DND-41 (cell line): ENCODE data around the gene SULT1C3.

Experiments
- ATAC-seq: fragments of 200-7000 bp; cut with Tn5 transposase; 3 replicates; pipeline ENCODE4 v1.9.1; 2021; ENCODE audit warnings: low read depth; ENCODE audit not compliant: insufficient read depth
- DNase-seq: peaks from one replicate; pipeline ENCODE4 v3.0.0-alpha.2; 2020
- H2AFZ ChIP-seq: 2 replicates; pipeline ENCODE4 v1.6.0; 2012; ENCODE audit warnings: low read depth, low read length
- H3K27ac ChIP-seq: 2 replicates; pipeline ENCODE4 v1.5.1; 2012; ENCODE audit warnings: low read length, inconsistent platforms
- H3K27me3 ChIP-seq: fragments of 200-600 bp; sonication (generic); 2 replicates; pipeline ENCODE4 v1.6.0; 2012; ENCODE audit warnings: low read length, mild to moderate bottlenecking, inconsistent platforms; ENCODE audit not compliant: insufficient read depth, poor library complexity
- H3K36me3 ChIP-seq: 2 replicates; pipeline ENCODE4 v1.5.1; 2012; ENCODE audit warnings: low read length, inconsistent platforms; ENCODE audit not compliant: insufficient read depth
- H3K4me1 ChIP-seq: 2 replicates; pipeline ENCODE4 v1.5.1; 2012; ENCODE audit warnings: mild to moderate bottlenecking, low read length; ENCODE audit not compliant: insufficient read depth
- H3K4me2 ChIP-seq: 2 replicates; pipeline ENCODE4 v1.6.0; 2012; ENCODE audit warnings: mild to moderate bottlenecking, moderate library complexity, low read length, inconsistent platforms; ENCODE audit not compliant: insufficient read depth
- H3K4me3 ChIP-seq, 2 experiments: fragments of 200-600 bp in 1 of 2; shearing (Covaris generic) in 1 of 2; 2 replicates each; pipeline ENCODE4 v1.5.1; 2012 to 2016; ENCODE audit warnings: inconsistent platforms in 2 of 2, low read length in 2 of 2, mild to moderate bottlenecking in 2 of 2, low read depth in 1 of 2, moderate library complexity in 1 of 2
- H3K79me2 ChIP-seq: 2 replicates; pipeline ENCODE4 v1.6.0; 2012; ENCODE audit warnings: low read length, inconsistent platforms; ENCODE audit not compliant: insufficient read depth
- H3K9ac ChIP-seq: 2 replicates; pipeline ENCODE4 v1.6.0; 2012; ENCODE audit warnings: low read depth, mild to moderate bottlenecking, inconsistent platforms, low read length, moderate library complexity
- H3K9me3 ChIP-seq: 2 replicates; pipeline ENCODE4 v1.5.1; 2012; ENCODE audit warnings: low read length, moderate library complexity, mild to moderate bottlenecking, inconsistent platforms; ENCODE audit not compliant: insufficient read depth, severe bottlenecking
- H4K20me1 ChIP-seq: 2 replicates; pipeline ENCODE4 v1.6.0; 2012; ENCODE audit warnings: low read length; ENCODE audit not compliant: insufficient read depth
- EZH2 ChIP-seq: IDR thresholded peaks from 3 replicates; pipeline ENCODE4 v1.6.1; 2012; ENCODE audit warnings: borderline replicate concordance, low read depth, mild to moderate bottlenecking, moderate library complexity, low read length, inconsistent platforms; ENCODE audit not compliant: severe bottlenecking
- TF ChIP-seq, protein P1 (sequence below): IDR thresholded peaks from 2 replicates; pipeline ENCODE4 v1.5.1; 2012; ENCODE audit warnings: borderline replicate concordance, low read length, moderate library complexity, mild to moderate bottlenecking; ENCODE audit not compliant: poor library complexity, severe bottlenecking; ENCODE audit errors: extremely low read depth

The SULT1C3 gene

DNA sequence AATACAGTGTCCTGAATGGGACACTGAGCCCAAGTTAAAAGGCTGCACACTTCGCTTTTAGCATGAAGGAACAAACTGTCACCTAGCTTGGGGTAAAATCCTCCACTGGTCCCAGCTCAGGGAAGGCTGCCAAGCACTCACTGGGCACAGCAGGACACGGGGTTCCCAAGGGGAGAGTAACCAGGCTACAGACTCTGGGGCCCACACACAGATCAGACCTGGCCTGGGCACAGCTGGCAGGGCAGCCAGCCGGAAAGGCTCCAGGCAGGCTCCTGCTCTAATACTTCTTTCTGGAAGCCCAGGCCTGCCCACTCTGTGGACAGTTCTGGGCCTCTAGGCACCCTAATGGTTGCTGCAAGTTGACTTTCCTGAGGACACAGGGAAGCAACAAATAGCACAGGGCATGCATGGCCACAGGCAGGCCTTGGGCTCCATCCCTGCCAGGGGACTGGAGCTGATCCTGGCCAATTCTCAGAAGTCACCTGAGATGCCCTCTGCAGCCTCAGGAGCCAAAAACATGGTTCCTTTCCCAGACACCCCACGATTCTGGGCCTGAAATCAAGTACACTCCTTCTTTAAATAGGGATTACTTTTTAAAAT, 18.7 kb upstream of the SULT1C3 start:
- no peaks in the 10 kb centered on the region for H3K79me2 ChIP-seq
- DNase-seq (no peak), ATAC-seq (no peak)
- no peaks in the 10 kb centered on the region for H3K4me1 ChIP-seq
- H3K4me3 ChIP-seq: no peak overlapping the region
- H4K20me1 ChIP-seq: no peaks in the 10 kb centered on the region
- H3K27me3 ChIP-seq: no peaks in the 10 kb centered on the region
- H2AFZ ChIP-seq: no peak overlapping the region
- H3K4me2 ChIP-seq: no peak overlapping the region
- H3K9ac ChIP-seq: no peak overlapping the region
- peaks cover 4% of the 10 kb centered on the region for H3K9me3 ChIP-seq
- TF ChIP-seq, protein P1, sequence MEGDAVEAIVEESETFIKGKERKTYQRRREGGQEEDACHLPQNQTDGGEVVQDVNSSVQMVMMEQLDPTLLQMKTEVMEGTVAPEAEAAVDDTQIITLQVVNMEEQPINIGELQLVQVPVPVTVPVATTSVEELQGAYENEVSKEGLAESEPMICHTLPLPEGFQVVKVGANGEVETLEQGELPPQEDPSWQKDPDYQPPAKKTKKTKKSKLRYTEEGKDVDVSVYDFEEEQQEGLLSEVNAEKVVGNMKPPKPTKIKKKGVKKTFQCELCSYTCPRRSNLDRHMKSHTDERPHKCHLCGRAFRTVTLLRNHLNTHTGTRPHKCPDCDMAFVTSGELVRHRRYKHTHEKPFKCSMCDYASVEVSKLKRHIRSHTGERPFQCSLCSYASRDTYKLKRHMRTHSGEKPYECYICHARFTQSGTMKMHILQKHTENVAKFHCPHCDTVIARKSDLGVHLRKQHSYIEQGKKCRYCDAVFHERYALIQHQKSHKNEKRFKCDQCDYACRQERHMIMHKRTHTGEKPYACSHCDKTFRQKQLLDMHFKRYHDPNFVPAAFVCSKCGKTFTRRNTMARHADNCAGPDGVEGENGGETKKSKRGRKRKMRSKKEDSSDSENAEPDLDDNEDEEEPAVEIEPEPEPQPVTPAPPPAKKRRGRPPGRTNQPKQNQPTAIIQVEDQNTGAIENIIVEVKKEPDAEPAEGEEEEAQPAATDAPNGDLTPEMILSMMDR: no peak
- TF ChIP-seq EZH2: no peak
- no peaks in the 10 kb centered on the region for H3K36me3 ChIP-seq
- H3K27ac ChIP-seq: no peak overlapping the region

DNA sequence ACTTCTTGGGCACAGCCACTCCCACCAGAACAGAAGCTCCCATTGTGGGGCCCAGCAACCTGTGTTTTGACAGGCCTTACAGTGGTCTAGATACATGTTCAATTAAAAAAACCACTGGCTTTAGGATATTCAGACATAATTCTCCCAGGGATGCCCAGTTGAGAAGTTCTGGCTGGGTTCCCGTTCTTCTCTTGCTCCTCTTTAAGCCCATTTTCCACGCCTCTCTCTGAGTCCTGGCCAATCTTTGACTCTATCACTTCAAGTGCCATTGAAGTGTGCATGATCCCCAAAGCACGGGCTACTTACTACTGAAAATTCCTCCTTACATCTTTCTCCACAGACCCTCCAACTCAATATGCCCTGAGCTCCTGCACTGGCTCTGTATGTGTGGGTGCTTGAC, 17.5 kb upstream of the SULT1C3 start:
- no peaks in the 10 kb centered on the region for H3K4me1 ChIP-seq
- H3K27ac ChIP-seq: no peak overlapping the region
- TF ChIP-seq, protein P1: no peak
- ATAC-seq (no peak), DNase-seq (no peak)
- no peaks in the 10 kb centered on the region for H3K27me3 ChIP-seq
- H3K4me3 ChIP-seq: no peak overlapping the region
- H3K9me3 ChIP-seq: peaks cover 4% of the 10 kb centered on the region
- H3K9ac ChIP-seq: no peak overlapping the region
- no peak overlapping the region for H2AFZ ChIP-seq
- H3K36me3 ChIP-seq: no peaks in the 10 kb centered on the region
- H3K4me2 ChIP-seq: no peak overlapping the region
- no peaks in the 10 kb centered on the region for H4K20me1 ChIP-seq
- no peaks in the 10 kb centered on the region for H3K79me2 ChIP-seq

DNA sequence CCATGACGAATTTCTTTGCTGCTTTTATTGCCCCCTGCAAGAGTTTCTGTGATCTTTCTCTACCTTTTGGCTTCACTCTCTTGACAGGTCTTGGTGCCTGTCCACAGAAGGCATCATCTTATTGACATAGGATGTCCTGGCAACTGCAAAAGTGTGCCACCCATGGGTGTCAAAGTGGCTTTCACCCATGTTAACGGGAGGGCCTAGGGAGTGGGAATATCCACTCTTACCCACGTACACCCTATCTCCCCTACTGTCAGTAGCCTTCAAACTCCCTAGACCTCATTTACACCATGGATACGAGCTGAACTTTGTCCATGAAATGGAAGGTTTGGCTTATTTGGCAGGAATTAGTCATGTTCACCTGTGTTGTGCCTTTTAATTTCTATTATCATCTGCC, 16.2 kb upstream of the SULT1C3 start:
- TF ChIP-seq, protein P1: no peak
- no peak for TF ChIP-seq EZH2
- DNase-seq: no peak
- Histone ChIP-seq H3K79me2 (no peaks in the 10 kb centered on the region), H3K27me3 (no peaks in the 10 kb centered on the region), H2AFZ (no peak overlapping the region), H3K4me2 (no peak overlapping the region), H3K27ac (no peak overlapping the region), H3K9me3 (peaks cover 4% of the 10 kb centered on the region), H3K36me3 (no peaks in the 10 kb centered on the region), H3K4me1 (no peaks in the 10 kb centered on the region), H3K4me3 (no peak overlapping the region), H3K9ac (no peak overlapping the region), H4K20me1 (no peaks in the 10 kb centered on the region)
- ATAC-seq: no peak

GRCh38 chr2:108224022-108224421, 15.7 kb upstream of the SULT1C3 start:
- no peak for TF ChIP-seq EZH2
- TF ChIP-seq, protein P1: no peak
- no peak overlapping the region for H2AFZ ChIP-seq
- H3K9me3 ChIP-seq: peaks cover 4% of the 10 kb centered on the region
- H3K4me1 ChIP-seq: no peaks in the 10 kb centered on the region
- ATAC-seq (no peak), DNase-seq (no peak)
- no peak overlapping the region for H3K4me3 ChIP-seq
- no peaks in the 10 kb centered on the region for H3K36me3 ChIP-seq
- H4K20me1 ChIP-seq: no peaks in the 10 kb centered on the region
- H3K4me2 ChIP-seq: no peak overlapping the region
- H3K27ac ChIP-seq: no peak overlapping the region
- no peak overlapping the region for H3K9ac ChIP-seq
- H3K79me2 ChIP-seq: no peaks in the 10 kb centered on the region
- H3K27me3 ChIP-seq: no peaks in the 10 kb centered on the region
